VCaP (cell line): ENCODE data around the gene CREBBP.

Experiments used
- H3K27ac ChIP-seq: fragments of 450-650 bp; 2 replicates; pipeline ENCODE4 v1.5.1; 2017
- CTCF ChIP-seq: fragments of 450-650 bp; conservative IDR thresholded peaks from 2 replicates; pipeline ENCODE4 v1.5.1; 2017; ENCODE audit warnings: mild to moderate bottlenecking, moderate library complexity

Gene CREBBP

DNA sequence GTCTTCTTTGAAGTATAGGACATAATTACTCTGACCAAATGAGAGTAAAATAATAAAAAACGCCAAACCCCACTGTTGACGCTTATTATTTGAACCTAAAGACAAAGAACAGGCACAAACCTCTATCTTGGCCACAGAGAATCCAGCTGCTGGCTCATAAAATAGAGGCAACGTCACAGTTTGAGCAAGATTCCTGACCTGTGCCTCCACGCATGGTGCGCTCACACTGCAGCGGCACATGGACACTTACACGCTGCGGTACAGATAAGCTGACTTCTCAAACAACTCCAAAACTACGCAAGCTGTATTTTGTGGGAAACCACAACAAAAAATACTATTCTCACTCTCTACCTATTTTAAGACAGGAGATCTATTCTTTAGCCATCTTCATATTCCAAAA is 124.4 kb downstream of the CREBBP start:
- TF ChIP-seq CTCF, result no peak
- H3K27ac ChIP-seq, result no peak overlapping the region

DNA sequence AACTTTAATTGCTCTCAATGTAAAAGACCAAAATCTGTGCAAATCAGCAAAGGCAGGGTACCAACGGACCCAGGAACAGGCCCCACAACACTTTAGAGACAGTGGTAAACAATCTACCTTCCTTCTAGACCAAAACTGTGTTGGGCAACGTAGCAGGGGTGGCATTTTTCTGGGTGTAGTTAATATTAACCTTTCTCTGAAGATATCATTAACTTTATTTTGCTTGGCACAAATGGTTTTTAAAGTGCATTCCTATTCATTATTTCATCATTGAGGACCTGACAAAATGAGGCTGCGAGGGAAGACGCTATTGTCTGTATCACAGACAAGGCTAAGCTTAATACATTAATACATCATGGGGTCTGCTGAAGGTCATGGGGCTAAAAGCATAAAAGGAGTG is 125.3 kb downstream of the CREBBP start:
- no peak for TF ChIP-seq CTCF
- no peak overlapping the region for H3K27ac ChIP-seq

- no peak for TF ChIP-seq CTCF
- H3K27ac ChIP-seq, result no peak overlapping the region
These were observed 125.7 kb downstream of the CREBBP start for GRCh38 chr16:3754772-3755171.

DNA sequence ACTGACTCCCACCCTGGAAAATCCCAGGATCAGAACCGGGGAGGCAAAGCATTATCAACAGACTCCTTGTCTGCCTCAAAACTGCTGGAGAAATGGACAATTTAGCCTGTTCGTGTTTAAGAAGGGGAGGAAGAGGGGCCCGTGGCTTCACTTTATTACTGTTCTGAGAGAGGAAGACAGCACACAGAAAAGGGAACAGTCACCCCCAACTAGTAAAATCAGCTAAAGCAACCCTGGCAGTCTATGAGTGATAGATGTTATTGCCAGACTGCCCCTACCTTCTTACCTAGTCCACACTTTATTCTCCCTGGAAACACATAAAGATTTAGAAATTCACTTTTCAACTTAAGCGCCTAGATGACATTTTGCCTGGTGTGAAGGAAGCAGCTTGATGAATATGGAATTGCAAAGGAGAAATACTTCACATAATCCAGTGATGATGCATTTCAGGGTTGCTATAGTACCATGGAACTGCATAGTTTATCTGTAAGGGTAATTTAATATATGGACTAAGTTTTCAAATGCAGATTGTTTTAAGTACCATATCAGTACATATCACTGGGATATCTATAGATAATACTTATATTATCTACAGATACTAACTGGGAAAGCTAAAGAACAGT is 126.3 kb downstream of the CREBBP start:
- TF ChIP-seq CTCF, result no peak
- H3K27ac ChIP-seq, result no peak overlapping the region

DNA sequence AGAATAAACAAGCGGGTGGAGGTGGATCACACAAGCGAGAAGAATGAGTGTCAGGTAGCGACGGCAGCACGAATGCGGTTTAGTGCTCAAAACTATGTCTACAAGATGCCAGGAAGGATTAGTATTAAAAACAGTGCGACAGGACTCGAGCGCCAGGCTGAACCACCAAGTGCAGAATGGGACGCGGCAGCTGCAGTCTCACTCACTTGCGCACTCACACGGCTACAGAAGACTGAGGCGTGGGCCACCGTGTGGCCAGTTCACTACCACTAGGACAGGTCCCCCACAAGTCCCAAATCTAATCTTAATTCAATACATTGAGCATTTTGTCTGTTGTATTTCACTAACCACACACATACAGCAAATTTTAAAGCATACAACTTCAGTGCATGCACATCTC is 127.5 kb downstream of the CREBBP start:
- TF ChIP-seq CTCF, result no peak
- H3K27ac ChIP-seq, result no peak overlapping the region

GRCh38 chr16:3751878-3752277 is 128.6 kb downstream of the CREBBP start:
- TF ChIP-seq CTCF, result no peak
- no peak overlapping the region for H3K27ac ChIP-seq

DNA sequence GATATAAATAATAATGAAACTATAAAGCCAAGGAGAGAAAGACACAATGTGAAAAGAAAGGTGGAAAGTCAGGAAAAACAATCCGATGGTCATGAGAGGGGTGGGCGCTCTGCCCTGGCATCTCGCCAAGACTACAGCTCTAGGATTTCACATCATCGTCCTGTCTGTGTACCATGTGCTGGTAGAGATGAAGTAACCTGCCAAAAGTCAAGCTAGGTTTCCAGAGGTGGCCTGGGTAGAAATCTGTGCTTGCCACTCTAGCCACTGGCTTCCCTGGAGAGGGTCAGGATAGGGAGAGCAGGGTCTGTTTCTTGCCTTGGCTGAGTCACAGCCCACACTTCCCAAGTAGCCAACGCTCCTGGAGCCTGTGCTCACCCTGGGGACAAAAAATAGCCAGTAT is 132.2 kb downstream of the CREBBP start:
- TF ChIP-seq CTCF, result no peak
- H3K27ac ChIP-seq, result no peak overlapping the region
